AG04449 (cell line): ENCODE measurements around the gene ALOX15B.

Experiments
- CTCF ChIA-PET: fragments of 350-600 bp; formaldehyde crosslinking; extraction: SDS; loops from one replicate; lab custom pipeline; 2021; ENCODE audit warnings: antibody characterized with exemption; lab: Yijun Ruan, JAX
- POLR2A ChIA-PET: fragments of 400-600, 350-600 bp; formaldehyde crosslinking; extraction: SDS; loops from one replicate; lab custom pipeline; 2020; ENCODE audit warnings: antibody characterized with exemption, inconsistent platforms; lab: Yijun Ruan, JAX
- DNase-seq: peaks from one replicate; pipeline ENCODE4 v3.0.0-alpha.2; 2010; ENCODE audit warnings: low read depth, low spot score
- H3K4me3 ChIP-seq: 2 replicates; pipeline ENCODE4 v1.5.1; 2011; ENCODE audit warnings: low read depth, mild to moderate bottlenecking, control low read depth, low read length
- CTCF ChIP-seq: IDR thresholded peaks from one replicate; pipeline ENCODE4 v1.5.1; 2011; ENCODE audit warnings: mild to moderate bottlenecking, moderate library complexity, low read length, control low read depth, inconsistent platforms; ENCODE audit not compliant: insufficient read depth; ENCODE audit errors: missing control alignments

Gene ALOX15B

GRCh38 chr17:8084250-8084649, 45.4 kb downstream of the ALOX15B start:
- POLR2A ChIA-PET = no interaction called here
- no peak for TF ChIP-seq CTCF
- DNase-seq = no peak
- H3K4me3 ChIP-seq = no peak overlapping the region
- CTCF ChIA-PET = interaction anchor here (1.8 to 17.0 kb wide), 7 partner anchors 9 to 34 kb away, joined by 7 to 216 read pairs (median 20); partner anchors contain the start of gene ALOXE3

GRCh38 chr17:8087075-8087951, 48.5 kb downstream of the ALOX15B start, which contains the start of gene ALOX12B:
ALOX12B (minus strand) TSS chr17:8087716; CDS start chr17:8087442, 274 bp downstream.
- ChIA-PET CTCF (interaction anchor here (9.8 to 17.0 kb wide), 4 partner anchors 10 to 30 kb away, joined by 165 to 244 read pairs (median 171); partner anchors contain the start of gene ALOXE3), POLR2A (interaction anchor here (1.5 kb wide), 1 partner anchor 33 kb away, joined by 5 read pairs; no protein-coding TSS in a partner anchor)
- no peak for TF ChIP-seq CTCF
- DNase-seq = no peak
- no peak within 1 kb of the TSS for H3K4me3 ChIP-seq

GRCh38 chr17:8087952-8088230, 49.0 kb downstream of the ALOX15B start:
- no peak for DNase-seq
- ChIA-PET POLR2A (no interaction called here), CTCF (interaction anchor here (1.4 to 17.0 kb wide), 5 partner anchors 11 to 30 kb away, joined by 4 to 244 read pairs (median 168); partner anchors contain the start of gene ALOXE3)
- no peak for TF ChIP-seq CTCF
- H3K4me3 ChIP-seq = no peak overlapping the region

- CTCF ChIA-PET = interaction anchor here (1.8 to 17.0 kb wide), 5 partner anchors 13 to 29 kb away, joined by 10 to 244 read pairs (median 168); partner anchors contain the start of gene ALOXE3
- no peak for DNase-seq
- TF ChIP-seq CTCF = no peak
- POLR2A ChIA-PET = no interaction called here
- H3K4me3 ChIP-seq = no peak overlapping the region
Observed at GRCh38 chr17:8089728-8090127, 50.9 kb downstream of the ALOX15B start.

- no peak for TF ChIP-seq CTCF
- POLR2A ChIA-PET = interaction anchor here (0.6 kb wide), 1 partner anchor 12 kb away, joined by 3 read pairs; no protein-coding TSS in a partner anchor
Observed at GRCh38 chr17:8091033-8091687, 52.3 kb downstream of the ALOX15B start.

More at GRCh38 chr17:8091033-8091687, 52.3 kb downstream of the ALOX15B start:
- H3K4me3 ChIP-seq = no peak overlapping the region
- CTCF ChIA-PET = interaction anchor here (0.8 to 17.0 kb wide), 11 partner anchors 8 to 695 kb away, joined by 3 to 244 read pairs (median 10); partner anchors contain the start of gene ALOXE3
- DNase-seq = no peak
